ENCODE data around the gene CMTM5.

GRCh38 chr14:23377198-23377550 is 328 bp downstream of the CMTM5 start:
- no peak for TF ChIP-seq POLR2A (IDR thresholded peaks at IDR 0.05)
- no peak for TF ChIP-seq CTCF (IDR thresholded peaks at IDR 0.05)
- TF ChIP-seq POLR2AphosphoS5 (IDR thresholded peaks at IDR 0.05) = no peak

Measured in upper lobe of left lung (tissue), 4 donors.